ENCODE measurements around the gene UBAP2. TPM values are rescaled to one million over a fixed set of nuclear protein-coding genes. Genes with fewer than 3 reads are reported as not detected.
"Not testable (repeated sequence)": the region's sequence is repeated elsewhere in the genome, so short reads cannot be mapped to it uniquely, and the experiment has no call there.

UBAP2 gene
- total RNA-seq, 1 donor from 2014 or later = 121 TPM

DNA sequence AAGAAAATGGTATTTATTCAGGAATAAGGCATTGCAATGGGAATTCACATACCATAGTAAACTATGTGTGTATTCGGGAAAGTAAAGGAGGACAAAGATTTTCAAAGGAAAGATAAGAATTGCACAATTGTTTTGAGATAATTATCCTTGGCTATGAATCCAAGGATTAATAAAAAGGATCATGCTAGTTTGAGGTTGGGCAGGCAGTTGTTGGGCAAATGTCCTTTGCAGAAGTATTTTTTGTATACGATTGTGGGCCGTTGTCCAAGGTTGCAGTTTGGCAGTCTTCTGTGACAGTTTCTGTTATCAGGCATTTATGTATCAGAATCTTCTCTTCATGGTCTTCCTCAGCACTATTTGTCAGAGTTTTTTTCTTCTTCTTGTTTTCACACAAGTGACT, 10.6 kb upstream of the UBAP2 start:
- H3K27ac ChIP-seq (ENCODE audit: low read depth, low read length) = no peak overlapping the region
- H3K9ac ChIP-seq (ENCODE audit: low read depth in 1 of 3, low read length in 3 of 3) = no peak overlapping the region
- H3K27me3 ChIP-seq (ENCODE audit: control insufficient read depth in 3 of 3, insufficient read depth in 3 of 3, low read length in 3 of 3) = no peaks in the 10 kb centered on the region
- H3K9me3 ChIP-seq (ENCODE audit: control insufficient read depth in 3 of 3, low read length in 3 of 3) = no peaks in the 10 kb centered on the region
- no peak overlapping the region for H3K4me3 ChIP-seq (ENCODE audit: low read length in 3 of 3)
- H3K4me1 ChIP-seq (ENCODE audit: control insufficient read depth in 3 of 3, insufficient read depth in 3 of 3, low read length in 3 of 3) = no peaks in the 10 kb centered on the region
- no peaks in the 10 kb centered on the region for H3K36me3 ChIP-seq (ENCODE audit: control insufficient read depth in 3 of 3, insufficient read depth in 3 of 3, low read length in 3 of 3)

DNA sequence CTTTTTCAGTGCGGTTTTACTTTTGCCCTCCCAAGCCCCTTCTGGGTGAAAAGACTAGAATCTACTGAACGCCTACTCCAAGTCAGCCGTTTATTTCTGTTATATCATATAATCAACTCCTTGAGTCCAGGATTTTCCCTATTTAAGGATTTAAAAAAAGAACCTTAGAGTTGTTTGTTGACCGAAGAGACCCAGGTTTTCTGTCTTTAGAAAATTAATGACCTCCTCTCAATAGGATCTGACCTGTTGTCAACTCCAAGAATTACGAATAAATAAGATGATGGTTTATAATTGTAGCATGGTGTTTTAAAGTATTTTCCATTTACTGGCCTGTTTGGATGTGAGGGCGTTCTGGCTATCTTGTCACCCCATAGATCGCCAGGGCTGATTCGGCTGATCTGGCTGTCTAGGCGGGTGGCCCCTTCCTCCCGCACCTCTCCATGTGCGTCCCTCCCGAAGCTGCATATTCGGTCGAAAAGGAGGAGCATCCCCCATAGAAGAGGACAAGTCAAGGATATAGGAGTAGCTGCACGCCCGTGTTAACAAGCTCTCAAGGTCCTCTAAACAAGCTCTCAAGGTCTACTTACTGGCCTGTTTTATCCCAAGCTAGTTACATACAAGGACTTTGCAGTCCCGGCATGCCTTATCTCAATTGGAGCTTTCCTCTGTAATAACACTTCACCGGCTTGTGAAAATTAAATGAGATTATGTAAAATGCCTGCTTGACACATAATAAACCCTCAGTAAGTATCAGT, 1.1 kb upstream of the UBAP2 start:
- Histone ChIP-seq H3K9ac (ENCODE audit: low read depth in 1 of 3, low read length in 3 of 3) (peak overlapping the region; percentile 87 to 98 (median 98)), H3K36me3 (ENCODE audit: control insufficient read depth in 3 of 3, insufficient read depth in 3 of 3, low read length in 3 of 3) (no peaks in the 10 kb centered on the region), H3K9me3 (ENCODE audit: control insufficient read depth in 3 of 3, low read length in 3 of 3) (no peaks in the 10 kb centered on the region), H3K27me3 (ENCODE audit: control insufficient read depth in 3 of 3, insufficient read depth in 3 of 3, low read length in 3 of 3) (no peaks in the 10 kb centered on the region), H3K4me1 (ENCODE audit: control insufficient read depth in 3 of 3, insufficient read depth in 3 of 3, low read length in 3 of 3) (peaks cover 21 to 23% (median 23%) of the 10 kb centered on the region in 3 donors), H3K27ac (ENCODE audit: low read depth, low read length) (peak overlapping the region; percentile 95), H3K4me3 (ENCODE audit: low read length in 3 of 3) (peak overlapping the region; percentile 89 to 98 (median 97))

DNA sequence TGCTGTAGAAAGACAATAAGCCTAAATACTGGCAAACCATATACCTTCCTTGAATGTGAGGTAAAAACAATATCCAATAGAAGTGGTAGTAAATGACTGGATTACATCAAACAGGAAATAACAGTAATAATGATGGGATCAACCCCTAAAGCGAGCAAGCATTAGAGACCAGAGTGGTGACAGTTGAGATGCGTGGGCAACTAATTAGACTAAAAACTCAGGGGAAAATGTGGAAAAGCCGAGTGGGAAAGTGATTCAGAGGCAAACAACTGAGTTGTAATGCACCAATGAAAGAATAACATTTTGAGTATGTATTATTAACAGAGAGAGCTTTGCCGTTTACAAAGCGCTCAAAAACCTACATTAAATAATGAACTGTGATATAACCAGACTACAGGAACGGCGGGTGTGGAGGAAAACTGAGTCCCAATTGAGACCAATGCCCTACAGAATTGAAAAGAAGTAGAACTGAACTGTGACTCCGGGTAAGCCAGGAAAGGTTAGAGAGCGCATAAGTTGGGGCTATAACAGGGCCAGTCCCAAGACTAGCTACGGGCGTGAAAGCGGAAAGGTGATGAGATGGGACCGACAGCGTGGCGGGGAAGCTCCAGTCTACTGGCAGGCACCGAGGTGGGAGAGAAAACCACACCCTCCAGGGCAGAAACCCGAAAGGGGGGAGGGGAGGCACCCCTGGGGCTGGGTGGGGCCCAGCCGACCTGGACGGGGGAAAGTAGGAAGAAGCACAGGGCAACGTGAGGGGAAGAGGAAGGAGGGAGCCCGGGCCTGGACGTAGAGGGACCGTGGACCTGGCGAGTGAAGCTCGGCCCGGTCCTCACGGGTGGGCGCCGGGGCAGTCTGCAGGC, 592 bp downstream of the UBAP2 start:
- H3K27me3 ChIP-seq (ENCODE audit: control insufficient read depth in 3 of 3, insufficient read depth in 3 of 3, low read length in 3 of 3) = no peaks in the 10 kb centered on the region
- H3K4me3 ChIP-seq (ENCODE audit: low read length in 3 of 3) = peak overlapping the region; percentile 89 to 98 (median 97)
- H3K27ac ChIP-seq (ENCODE audit: low read depth, low read length) = peak overlapping the region; percentile 95
- H3K4me1 ChIP-seq (ENCODE audit: control insufficient read depth in 3 of 3, insufficient read depth in 3 of 3, low read length in 3 of 3) = peaks cover 21 to 23% (median 23%) of the 10 kb centered on the region in 3 donors
- H3K9ac ChIP-seq (ENCODE audit: low read depth in 1 of 3, low read length in 3 of 3) = peak overlapping the region; percentile 87 to 98 (median 98)
- H3K9me3 ChIP-seq (ENCODE audit: control insufficient read depth in 3 of 3, low read length in 3 of 3) = no peaks in the 10 kb centered on the region
- H3K36me3 ChIP-seq (ENCODE audit: control insufficient read depth in 3 of 3, insufficient read depth in 3 of 3, low read length in 3 of 3) = no peaks in the 10 kb centered on the region

GRCh38 chr9:34046784-34047379, 1.8 kb downstream of the UBAP2 start:
- H3K4me3 ChIP-seq (ENCODE audit: low read length in 3 of 3) = peak overlapping the region; percentile 0 to 97 (median 89)
- no peaks in the 10 kb centered on the region for H3K36me3 ChIP-seq (ENCODE audit: control insufficient read depth in 3 of 3, insufficient read depth in 3 of 3, low read length in 3 of 3)
- H3K27ac ChIP-seq (ENCODE audit: low read depth, low read length) = peak overlapping the region; percentile 95
- H3K9ac ChIP-seq (ENCODE audit: low read depth in 1 of 3, low read length in 3 of 3) = peak overlapping the region; percentile 71 to 98 (median 87)
- H3K4me1 ChIP-seq (ENCODE audit: control insufficient read depth in 3 of 3, insufficient read depth in 3 of 3, low read length in 3 of 3) = peaks cover 21 to 23% (median 23%) of the 10 kb centered on the region in 3 donors
- H3K27me3 ChIP-seq (ENCODE audit: control insufficient read depth in 3 of 3, insufficient read depth in 3 of 3, low read length in 3 of 3) = no peaks in the 10 kb centered on the region
- H3K9me3 ChIP-seq (ENCODE audit: control insufficient read depth in 3 of 3, low read length in 3 of 3) = no peaks in the 10 kb centered on the region

- Histone ChIP-seq H3K9ac (ENCODE audit: low read depth in 1 of 3, low read length in 3 of 3) (peak overlapping the region in 1 of 3 donors; percentile 33), H3K27me3 (ENCODE audit: control insufficient read depth in 3 of 3, insufficient read depth in 3 of 3, low read length in 3 of 3) (no peaks in the 10 kb centered on the region), H3K4me1 (ENCODE audit: control insufficient read depth in 3 of 3, insufficient read depth in 3 of 3, low read length in 3 of 3) (peaks cover 21 to 23% (median 23%) of the 10 kb centered on the region in 3 donors), H3K9me3 (ENCODE audit: control insufficient read depth in 3 of 3, low read length in 3 of 3) (no peaks in the 10 kb centered on the region), H3K27ac (ENCODE audit: low read depth, low read length) (no peak overlapping the region), H3K4me3 (ENCODE audit: low read length in 3 of 3) (no peak overlapping the region), H3K36me3 (ENCODE audit: control insufficient read depth in 3 of 3, insufficient read depth in 3 of 3, low read length in 3 of 3) (no peaks in the 10 kb centered on the region)
Observed at GRCh38 chr9:34045903-34046302, 2.8 kb downstream of the UBAP2 start.

GRCh38 chr9:34042074-34042473, 6.6 kb downstream of the UBAP2 start:
- not testable (repeated sequence) for H3K27me3 ChIP-seq (ENCODE audit: control insufficient read depth in 3 of 3, insufficient read depth in 3 of 3, low read length in 3 of 3); H3K9me3 ChIP-seq (ENCODE audit: control insufficient read depth in 3 of 3, low read length in 3 of 3); H3K4me1 ChIP-seq (ENCODE audit: control insufficient read depth in 3 of 3, insufficient read depth in 3 of 3, low read length in 3 of 3); H3K36me3 ChIP-seq (ENCODE audit: control insufficient read depth in 3 of 3, insufficient read depth in 3 of 3, low read length in 3 of 3); H3K27ac ChIP-seq (ENCODE audit: low read depth, low read length); H3K9ac ChIP-seq (ENCODE audit: low read depth in 1 of 3, low read length in 3 of 3); H3K4me3 ChIP-seq (ENCODE audit: low read length in 3 of 3)

- not testable (repeated sequence) for H3K4me1 ChIP-seq (ENCODE audit: control insufficient read depth in 3 of 3, insufficient read depth in 3 of 3, low read length in 3 of 3); H3K27ac ChIP-seq (ENCODE audit: low read depth, low read length); H3K36me3 ChIP-seq (ENCODE audit: control insufficient read depth in 3 of 3, insufficient read depth in 3 of 3, low read length in 3 of 3); H3K9me3 ChIP-seq (ENCODE audit: control insufficient read depth in 3 of 3, low read length in 3 of 3); H3K4me3 ChIP-seq (ENCODE audit: low read length in 3 of 3); H3K9ac ChIP-seq (ENCODE audit: low read depth in 1 of 3, low read length in 3 of 3); H3K27me3 ChIP-seq (ENCODE audit: control insufficient read depth in 3 of 3, insufficient read depth in 3 of 3, low read length in 3 of 3)
Observed at GRCh38 chr9:34038851-34039250, 9.8 kb downstream of the UBAP2 start.

DNA sequence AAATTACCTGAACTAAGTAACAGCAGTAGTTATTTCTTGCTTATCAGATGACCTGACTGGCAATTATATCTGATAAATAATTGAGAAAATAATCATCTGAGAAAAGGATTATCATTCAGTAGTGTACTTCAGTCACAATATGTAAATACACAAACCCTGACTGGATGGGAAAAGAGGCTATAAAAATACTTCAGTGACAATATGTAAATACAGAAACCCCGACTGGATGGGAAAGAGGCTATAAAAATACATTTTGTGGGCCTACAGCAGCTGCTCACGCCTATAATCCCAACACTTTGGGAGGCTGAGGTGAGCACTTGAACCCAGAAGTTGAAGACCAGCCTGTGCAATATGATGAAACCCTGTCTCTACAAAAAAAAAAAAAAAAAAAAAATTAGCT, 11.1 kb downstream of the UBAP2 start:
- Histone ChIP-seq H3K36me3 (ENCODE audit: control insufficient read depth in 3 of 3, insufficient read depth in 3 of 3, low read length in 3 of 3) (no peaks in the 10 kb centered on the region), H3K9me3 (ENCODE audit: control insufficient read depth in 3 of 3, low read length in 3 of 3) (no peaks in the 10 kb centered on the region), H3K27ac (ENCODE audit: low read depth, low read length) (no peak overlapping the region), H3K4me1 (ENCODE audit: control insufficient read depth in 3 of 3, insufficient read depth in 3 of 3, low read length in 3 of 3) (no peaks in the 10 kb centered on the region), H3K9ac (ENCODE audit: low read depth in 1 of 3, low read length in 3 of 3) (no peak overlapping the region), H3K27me3 (ENCODE audit: control insufficient read depth in 3 of 3, insufficient read depth in 3 of 3, low read length in 3 of 3) (no peaks in the 10 kb centered on the region), H3K4me3 (ENCODE audit: low read length in 3 of 3) (no peak overlapping the region)

DNA sequence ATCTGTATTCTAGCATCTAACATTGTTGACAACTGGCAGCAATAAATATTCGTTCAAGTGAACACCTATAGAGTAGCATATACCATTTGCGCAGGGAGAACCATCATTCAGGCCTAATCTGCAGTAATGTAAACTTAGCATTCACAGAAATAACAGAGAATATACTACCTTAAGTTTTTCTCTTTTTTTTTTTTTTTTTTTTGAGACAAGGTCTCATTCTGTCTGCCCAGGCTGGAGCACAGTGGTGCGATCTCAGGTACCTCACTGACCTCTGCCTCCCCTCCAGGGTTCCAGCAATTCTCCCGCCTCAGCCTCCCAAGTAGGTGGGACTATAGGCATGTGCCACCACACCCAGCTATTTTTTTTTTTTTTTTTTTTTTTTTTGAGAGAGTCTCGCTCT, 12.1 kb downstream of the UBAP2 start:
- Histone ChIP-seq H3K9me3 (ENCODE audit: control insufficient read depth in 3 of 3, low read length in 3 of 3) (no peaks in the 10 kb centered on the region), H3K27me3 (ENCODE audit: control insufficient read depth in 3 of 3, insufficient read depth in 3 of 3, low read length in 3 of 3) (no peaks in the 10 kb centered on the region), H3K4me1 (ENCODE audit: control insufficient read depth in 3 of 3, insufficient read depth in 3 of 3, low read length in 3 of 3) (no peaks in the 10 kb centered on the region), H3K27ac (ENCODE audit: low read depth, low read length) (no peak overlapping the region), H3K36me3 (ENCODE audit: control insufficient read depth in 3 of 3, insufficient read depth in 3 of 3, low read length in 3 of 3) (no peaks in the 10 kb centered on the region), H3K4me3 (ENCODE audit: low read length in 3 of 3) (no peak overlapping the region), H3K9ac (ENCODE audit: low read depth in 1 of 3, low read length in 3 of 3) (no peak overlapping the region)

- H3K4me3 ChIP-seq (ENCODE audit: low read length in 3 of 3) = no peak overlapping the region
- H3K9me3 ChIP-seq (ENCODE audit: control insufficient read depth in 3 of 3, low read length in 3 of 3) = no peaks in the 10 kb centered on the region
- H3K27ac ChIP-seq (ENCODE audit: low read depth, low read length) = no peak overlapping the region
- H3K36me3 ChIP-seq (ENCODE audit: control insufficient read depth in 3 of 3, insufficient read depth in 3 of 3, low read length in 3 of 3) = no peaks in the 10 kb centered on the region
- H3K27me3 ChIP-seq (ENCODE audit: control insufficient read depth in 3 of 3, insufficient read depth in 3 of 3, low read length in 3 of 3) = no peaks in the 10 kb centered on the region
- no peaks in the 10 kb centered on the region for H3K4me1 ChIP-seq (ENCODE audit: control insufficient read depth in 3 of 3, insufficient read depth in 3 of 3, low read length in 3 of 3)
- no peak overlapping the region for H3K9ac ChIP-seq (ENCODE audit: low read depth in 1 of 3, low read length in 3 of 3)
Observed at GRCh38 chr9:34035656-34036055, 13.0 kb downstream of the UBAP2 start.

Data from skeletal muscle tissue (tissue), 4 donors.